Mammary epithelial cell (primary cell): ENCODE data around the gene SCLY.

ENCODE experiments used
- CTCF ChIP-seq, 2 donors: IDR thresholded peaks in 1 of 2; conservative IDR thresholded peaks in 1 of 2; 2 replicates each; pipeline ENCODE4 v1.5.1; 2011 to 2012; ENCODE audit warnings: inconsistent platforms in 2 of 2, low read length in 2 of 2, mild to moderate bottlenecking in 2 of 2, control low read depth in 1 of 2, low read depth in 1 of 2; ENCODE audit not compliant: insufficient read depth in 1 of 2; ENCODE audit errors: extremely low read depth in 1 of 2
- EZH2 ChIP-seq: IDR thresholded peaks from 2 replicates; pipeline ENCODE4 v1.6.1; 2012; ENCODE audit warnings: low read length, inconsistent platforms, borderline replicate concordance

- no peak for TF ChIP-seq CTCF (conservative IDR thresholded peaks at IDR 0.05 in 1 of 2, IDR thresholded peaks at IDR 0.05 in 1 of 2; ENCODE audit: extremely low read depth in 1 of 2, insufficient read depth in 1 of 2, low read depth in 1 of 2, low read length in 2 of 2)
- no peak for TF ChIP-seq EZH2
Measured at GRCh38 chr2:238019962-238020361, 40.8 kb upstream of the SCLY start.
